Caco-2 (cell line): ENCODE results near the gene ANAPC2. TPM values are rescaled to one million over a fixed set of nuclear protein-coding genes. Genes with fewer than 3 reads are reported as not detected.

ENCODE experiments used
- BruUV-seq: library from RNA; stranded (reverse); fragments of 400-500 nt; replicated peaks from 2 replicates; lab custom pipeline; 2021; lab: Mats Ljungman, UMichigan
- CTCF ChIA-PET: fragments of 300-600 bp; sonication (Branson Sonifier 250); formaldehyde crosslinking; loops from one replicate; lab custom pipeline; 2022; ENCODE audit warnings: antibody characterized with exemption; lab: Charles Lee
- POLR2A ChIA-PET: fragments of 300-600 bp; sonication (Branson Sonifier 250); formaldehyde crosslinking; loops from one replicate; lab custom pipeline; 2022; ENCODE audit warnings: antibody characterized with exemption; lab: Charles Lee
- DNase-seq, 2 experiments: peaks; one replicate each; pipeline versions ENCODE4 v3.0.0 to v3.0.0-alpha.2; 2020 to 2022
- H3K27me3 ChIP-seq: replicated peaks from 2 replicates; pipeline ENCODE4 v1.6.0; 2011; ENCODE audit warnings: low read length; ENCODE audit not compliant: control insufficient read depth, insufficient read depth
- H3K36me3 ChIP-seq: 2 replicates; pipeline ENCODE4 v1.5.1; 2011; ENCODE audit warnings: low read length; ENCODE audit not compliant: control insufficient read depth, insufficient read depth
- H3K4me1 ChIP-seq: fragments of 250-450 bp; sonication (Bioruptor Pico); 2 replicates; pipeline ENCODE4 v1.5.1; 2020; ENCODE audit warnings: mild to moderate bottlenecking
- H3K4me3 ChIP-seq: 2 replicates; pipeline ENCODE4 v1.5.1; 2011; ENCODE audit warnings: low read depth, mild to moderate bottlenecking, control low read depth, low read length
- H3K9me3 ChIP-seq: fragments of 250-450 bp; sonication (Bioruptor Pico); 2 replicates; pipeline ENCODE4 v1.5.1; 2020; ENCODE audit warnings: mild to moderate bottlenecking, moderate library complexity
- H3K27ac Mint-ChIP-seq: one replicate; pipeline ENCODE4 v1.8.0; 2022; ENCODE audit warnings: mixed read lengths; ENCODE audit not compliant: unreplicated experiment
- H3K27me3 Mint-ChIP-seq: one replicate; pipeline ENCODE4 v1.8.0; 2022; ENCODE audit warnings: mixed read lengths; ENCODE audit not compliant: insufficient read depth, unreplicated experiment
- H3K36me3 Mint-ChIP-seq: one replicate; pipeline ENCODE4 v1.8.0; 2022; ENCODE audit warnings: mild to moderate bottlenecking, mixed read lengths; ENCODE audit not compliant: insufficient read depth, unreplicated experiment
- H3K4me1 Mint-ChIP-seq: one replicate; pipeline ENCODE4 v1.8.0; 2022; ENCODE audit warnings: low read depth, mixed read lengths; ENCODE audit not compliant: unreplicated experiment
- H3K4me3 Mint-ChIP-seq: one replicate; pipeline ENCODE4 v1.8.0; 2022; ENCODE audit warnings: mild to moderate bottlenecking, moderate library complexity, mixed read lengths; ENCODE audit not compliant: unreplicated experiment
- H3K9me3 Mint-ChIP-seq: one replicate; pipeline ENCODE4 v1.8.0; 2022; ENCODE audit warnings: mixed read lengths; ENCODE audit not compliant: unreplicated experiment
- intact Hi-C: fragments of 100-400 bp; cut with micrococcal nuclease; formaldehyde crosslinking; loops from one replicate; pipeline ENCODE4 v1.10.0; 2022; ENCODE audit not compliant: unreplicated experiment
- total RNA-seq: library from RNA; stranded (reverse); gene quantifications from 2 replicates; pipeline ENCODE4 v1.2.3, GENCODE V29; 2022
- TF ChIP-seq, protein P1 (sequence below), 2 experiments: fragments of 200-600 bp in 1 of 2; IDR thresholded peaks; 1 replicate in 1 of 2; 2 replicates in 1 of 2; pipeline versions ENCODE4 v1.5.1 to v1.8.0; 2011 to 2022; ENCODE audit warnings: antibody characterized with exemption in 1 of 2, control low read depth in 1 of 2, inconsistent platforms in 1 of 2, low read depth in 1 of 2, low read length in 1 of 2, mild to moderate bottlenecking in 1 of 2, moderate library complexity in 1 of 2; ENCODE audit not compliant: insufficient read depth in 1 of 2, severe bottlenecking in 1 of 2, unreplicated experiment in 1 of 2

Gene ANAPC2
- total RNA-seq, 1 experiment from 2014 or later: 67.5 TPM

DNA sequence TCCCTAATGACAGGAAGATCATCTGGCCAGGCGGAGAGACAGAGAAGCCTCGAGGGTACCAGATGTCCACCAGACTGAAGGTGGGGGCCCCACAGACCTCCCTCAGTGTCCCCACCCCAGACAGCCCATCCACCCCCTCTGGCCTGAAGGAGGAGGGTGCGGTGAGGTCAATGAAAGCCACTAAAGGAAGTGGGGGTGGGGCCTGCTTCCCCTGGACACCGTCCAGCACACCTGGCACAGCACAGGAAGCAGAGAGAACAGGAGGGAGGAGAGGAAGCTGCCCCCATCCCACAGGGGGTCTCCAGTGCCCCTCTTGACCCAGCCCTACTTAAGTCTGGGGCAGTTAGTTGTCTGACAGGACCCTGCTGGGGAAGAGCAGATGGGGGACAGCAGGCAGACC, 29.7 kb downstream of the ANAPC2 start:
- Mint-ChIP-seq H3K36me3 (no peaks in the 10 kb centered on the region), H3K27me3 (peaks cover 12% of the 10 kb centered on the region), H3K4me3 (no peak overlapping the region), H3K4me1 (no peaks in the 10 kb centered on the region), H3K27ac (no peak overlapping the region), H3K9me3 (no peaks in the 10 kb centered on the region)
- H3K4me3 ChIP-seq: no peak overlapping the region
- H3K9me3 ChIP-seq: no peaks in the 10 kb centered on the region
- intact Hi-C loops: no loop called here
- ChIA-PET CTCF (no interaction called here), POLR2A (no interaction called here)
- TF ChIP-seq, protein P1, sequence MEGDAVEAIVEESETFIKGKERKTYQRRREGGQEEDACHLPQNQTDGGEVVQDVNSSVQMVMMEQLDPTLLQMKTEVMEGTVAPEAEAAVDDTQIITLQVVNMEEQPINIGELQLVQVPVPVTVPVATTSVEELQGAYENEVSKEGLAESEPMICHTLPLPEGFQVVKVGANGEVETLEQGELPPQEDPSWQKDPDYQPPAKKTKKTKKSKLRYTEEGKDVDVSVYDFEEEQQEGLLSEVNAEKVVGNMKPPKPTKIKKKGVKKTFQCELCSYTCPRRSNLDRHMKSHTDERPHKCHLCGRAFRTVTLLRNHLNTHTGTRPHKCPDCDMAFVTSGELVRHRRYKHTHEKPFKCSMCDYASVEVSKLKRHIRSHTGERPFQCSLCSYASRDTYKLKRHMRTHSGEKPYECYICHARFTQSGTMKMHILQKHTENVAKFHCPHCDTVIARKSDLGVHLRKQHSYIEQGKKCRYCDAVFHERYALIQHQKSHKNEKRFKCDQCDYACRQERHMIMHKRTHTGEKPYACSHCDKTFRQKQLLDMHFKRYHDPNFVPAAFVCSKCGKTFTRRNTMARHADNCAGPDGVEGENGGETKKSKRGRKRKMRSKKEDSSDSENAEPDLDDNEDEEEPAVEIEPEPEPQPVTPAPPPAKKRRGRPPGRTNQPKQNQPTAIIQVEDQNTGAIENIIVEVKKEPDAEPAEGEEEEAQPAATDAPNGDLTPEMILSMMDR (IDR thresholded peaks at IDR 0.05; ENCODE audit: insufficient read depth in 1 of 2, low read depth in 1 of 2, low read length in 1 of 2, severe bottlenecking in 1 of 2, unreplicated experiment in 1 of 2): no peak
- no peaks in the 10 kb centered on the region for H3K4me1 ChIP-seq
- no TSS peak for BruUV-seq
- no peaks in the 10 kb centered on the region for H3K36me3 ChIP-seq
- no peak for DNase-seq
- H3K27me3 ChIP-seq: no peaks in the 10 kb centered on the region; the same call in none of the 2 replicates

DNA sequence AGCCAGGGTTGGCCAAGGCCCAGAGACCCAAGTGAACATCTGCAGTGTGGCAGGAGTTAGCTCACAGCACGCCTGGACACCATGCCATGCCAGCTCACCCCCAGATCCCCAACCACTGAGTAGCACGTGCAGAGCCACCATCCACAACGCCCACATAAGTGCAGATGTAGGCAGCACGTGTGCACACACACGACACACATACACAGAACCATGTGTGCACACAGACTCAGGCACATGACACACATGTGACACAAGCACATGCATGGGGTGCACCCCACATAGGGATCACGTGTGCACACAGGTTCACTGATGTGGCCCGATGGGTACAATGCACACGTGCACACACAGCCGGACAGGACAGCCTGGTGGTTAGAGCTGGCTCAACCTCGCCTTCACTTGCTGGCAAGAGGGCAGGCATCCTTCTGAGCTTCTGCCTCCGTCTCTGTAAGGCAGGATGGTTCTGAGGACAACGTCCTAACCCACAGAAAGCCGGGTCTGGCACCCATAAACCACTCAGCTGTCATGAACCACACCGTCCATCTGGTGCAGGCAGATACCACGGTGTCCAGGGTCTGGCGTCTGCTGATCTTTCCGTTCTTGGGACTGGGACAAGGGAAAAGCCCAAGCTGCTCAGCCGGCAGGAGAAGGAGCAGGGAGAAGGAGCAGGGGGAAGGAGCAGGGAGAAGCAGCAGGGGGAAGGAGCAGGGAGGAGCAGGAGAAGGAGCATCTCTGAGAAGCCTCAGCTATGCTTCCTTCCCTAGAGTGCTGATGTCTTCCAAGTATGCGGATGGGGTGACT, 30.5 kb downstream of the ANAPC2 start:
- H3K36me3 ChIP-seq: no peaks in the 10 kb centered on the region
- H3K4me3 ChIP-seq: no peak overlapping the region
- BruUV-seq: no TSS peak
- H3K27me3 ChIP-seq: no peaks in the 10 kb centered on the region; the same call in none of the 2 replicates
- Mint-ChIP-seq H3K27me3 (peaks cover 11% of the 10 kb centered on the region), H3K36me3 (no peaks in the 10 kb centered on the region), H3K9me3 (no peaks in the 10 kb centered on the region), H3K27ac (no peak overlapping the region), H3K4me3 (no peak overlapping the region), H3K4me1 (no peaks in the 10 kb centered on the region)
- TF ChIP-seq, protein P1 (IDR thresholded peaks at IDR 0.05; ENCODE audit: insufficient read depth in 1 of 2, low read depth in 1 of 2, low read length in 1 of 2, severe bottlenecking in 1 of 2, unreplicated experiment in 1 of 2): no peak
- no peak for DNase-seq
- H3K4me1 ChIP-seq: no peaks in the 10 kb centered on the region
- H3K9me3 ChIP-seq: no peaks in the 10 kb centered on the region
- intact Hi-C loops: no loop called here
- POLR2A ChIA-PET: no interaction called here
- CTCF ChIA-PET: interaction anchor here (0.7 kb wide), 1 partner anchor 166 kb away, joined by 3 read pairs; no protein-coding TSS in a partner anchor

DNA sequence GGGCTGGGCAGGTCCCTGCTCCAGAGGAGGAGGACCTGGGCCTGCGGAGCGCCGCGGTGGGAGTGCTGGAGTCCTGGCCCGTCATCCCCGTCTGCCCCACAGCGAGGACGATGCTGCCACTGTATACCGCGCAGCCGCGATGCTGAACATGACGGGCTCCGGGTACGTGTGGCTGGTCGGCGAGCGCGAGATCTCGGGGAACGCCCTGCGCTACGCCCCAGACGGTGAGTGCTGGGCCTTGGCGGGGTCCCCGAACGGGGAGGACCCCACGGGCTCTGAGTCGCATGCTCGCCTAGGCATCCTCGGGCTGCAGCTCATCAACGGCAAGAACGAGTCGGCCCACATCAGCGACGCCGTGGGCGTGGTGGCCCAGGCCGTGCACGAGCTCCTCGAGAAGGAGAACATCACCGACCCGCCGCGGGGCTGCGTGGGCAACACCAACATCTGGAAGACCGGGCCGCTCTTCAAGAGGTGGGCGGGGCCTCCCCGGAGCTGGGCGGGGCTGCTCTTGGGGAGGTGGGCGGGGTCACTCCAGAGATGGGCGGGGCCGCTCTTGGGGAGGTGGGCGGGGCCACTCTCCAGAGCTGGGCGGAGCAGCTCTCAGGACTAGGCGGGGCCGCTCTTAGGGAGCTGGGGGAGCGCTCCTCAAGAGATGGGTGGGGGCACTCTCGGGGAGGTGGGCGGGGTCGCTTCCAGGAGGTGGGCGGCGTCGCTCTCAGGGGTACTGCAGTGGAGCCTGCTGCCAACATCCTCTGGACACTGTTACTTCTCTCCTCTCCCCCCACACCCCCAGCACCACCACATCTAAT, 31.6 kb downstream of the ANAPC2 start:
- intact Hi-C loops: no loop called here
- CTCF ChIA-PET: no interaction called here
- Histone ChIP-seq H3K9me3 (no peaks in the 10 kb centered on the region), H3K4me1 (no peaks in the 10 kb centered on the region), H3K36me3 (no peaks in the 10 kb centered on the region), H3K4me3 (no peak overlapping the region), H3K27me3 (no peaks in the 10 kb centered on the region; the same call in none of the 2 replicates)
- POLR2A ChIA-PET: no interaction called here
- BruUV-seq: no TSS peak
- Mint-ChIP-seq H3K4me3 (no peak overlapping the region), H3K36me3 (no peaks in the 10 kb centered on the region), H3K4me1 (no peaks in the 10 kb centered on the region), H3K27ac (no peak overlapping the region), H3K27me3 (peaks cover 8% of the 10 kb centered on the region), H3K9me3 (no peaks in the 10 kb centered on the region)
- TF ChIP-seq, protein P1 (IDR thresholded peaks at IDR 0.05; ENCODE audit: insufficient read depth in 1 of 2, low read depth in 1 of 2, low read length in 1 of 2, severe bottlenecking in 1 of 2, unreplicated experiment in 1 of 2): no peak
- DNase-seq: no peak
